WTC11 (cell line): ENCODE measurements around the gene PPP3CA. TPM values are rescaled to one million over a fixed set of nuclear protein-coding genes. Genes with fewer than 3 reads are reported as not detected.

Experiments used
- ATAC-seq: fragments of 200-7000 bp; cut with Tn5 transposase; 2 replicates; pipeline ENCODE4 v1.10.0; 2021; ENCODE audit warnings: mild to moderate bottlenecking, moderate library complexity
- CTCF ChIA-PET: fragments of 300-600 bp; sonication (Branson Sonifier 250); formaldehyde crosslinking; loops from one replicate; lab custom pipeline; 2021; ENCODE audit warnings: antibody characterized with exemption; lab: Charles Lee
- POLR2A ChIA-PET: fragments of 350-600 bp; sonication (Branson Sonifier 250); formaldehyde crosslinking; loops from one replicate; lab custom pipeline; 2021; ENCODE audit warnings: antibody characterized with exemption; lab: Charles Lee
- DNase-seq: peaks from one replicate; pipeline ENCODE4 v3.0.0; 2021; ENCODE audit warnings: low spot score
- H3K27ac Mint-ChIP-seq: 2 replicates; pipeline ENCODE4 v1.8.0; 2021; ENCODE audit warnings: mixed read lengths
- H3K27me3 Mint-ChIP-seq: 2 replicates; pipeline ENCODE4 v1.8.0; 2021; ENCODE audit warnings: low read depth, mild to moderate bottlenecking, moderate library complexity, mixed read lengths
- H3K36me3 Mint-ChIP-seq: 2 replicates; pipeline ENCODE4 v1.8.0; 2021; ENCODE audit warnings: mixed read lengths
- H3K4me1 Mint-ChIP-seq: 2 replicates; pipeline ENCODE4 v1.8.0; 2022; ENCODE audit warnings: mixed read lengths
- H3K4me3 Mint-ChIP-seq: 2 replicates; pipeline ENCODE4 v1.8.0; 2021; ENCODE audit warnings: mild to moderate bottlenecking, moderate library complexity, mixed read lengths
- H3K9me3 Mint-ChIP-seq: 2 replicates; pipeline ENCODE4 v1.8.0; 2021; ENCODE audit warnings: mixed read lengths
- AFF4 ChIP-seq: sonication (generic); formaldehyde crosslinking; IDR thresholded peaks from 2 replicates; pipeline ENCODE4 v1.8.1; 2023; ENCODE audit warnings: mild to moderate bottlenecking, missing genetic modification reagents, borderline replicate concordance
- ARID4B ChIP-seq: sonication (generic); formaldehyde crosslinking; IDR thresholded peaks from 2 replicates; pipeline ENCODE4 v1.8.0; 2023; ENCODE audit warnings: missing genetic modification reagents, mild to moderate bottlenecking, borderline replicate concordance
- CREM ChIP-seq: sonication (generic); formaldehyde crosslinking; IDR thresholded peaks from 2 replicates; pipeline ENCODE4 v1.8.1; 2022; ENCODE audit warnings: mild to moderate bottlenecking, missing genetic modification reagents, moderate library complexity
- EMX1 ChIP-seq: fragments of 250-450 bp; sonication (Bioruptor Pico); IDR thresholded peaks from 2 replicates; pipeline ENCODE4 v1.8.0; 2021; ENCODE audit warnings: mild to moderate bottlenecking
- GTF2I ChIP-seq: fragments of 250-450 bp; sonication (Bioruptor Pico); conservative IDR thresholded peaks from 2 replicates; pipeline ENCODE4 v1.4.0; 2021; ENCODE audit warnings: mild to moderate bottlenecking
- MXD4 ChIP-seq: fragments of 250-450 bp; sonication (Bioruptor Pico); IDR thresholded peaks from 2 replicates; pipeline ENCODE4 v1.8.0; 2021; ENCODE audit warnings: mild to moderate bottlenecking, moderate library complexity, borderline replicate concordance
- NFATC4 ChIP-seq: fragments of 250-450 bp; sonication (Bioruptor Pico); IDR thresholded peaks from 2 replicates; pipeline ENCODE4 v1.9.0; 2021; ENCODE audit warnings: mild to moderate bottlenecking
- NFYB ChIP-seq: sonication (generic); formaldehyde crosslinking; conservative IDR thresholded peaks from 2 replicates; pipeline ENCODE4 v1.8.0; 2022; ENCODE audit warnings: low read depth, missing genetic modification reagents
- OVOL2 ChIP-seq: fragments of 250-450 bp; sonication (Bioruptor Pico); IDR thresholded peaks from 2 replicates; pipeline ENCODE4 v1.9.0; 2021; ENCODE audit warnings: mild to moderate bottlenecking, borderline replicate concordance
- SMAD3 ChIP-seq: sonication (generic); formaldehyde crosslinking; IDR thresholded peaks from 2 replicates; pipeline ENCODE4 v1.8.0; 2022; ENCODE audit warnings: missing genetic modification reagents, mild to moderate bottlenecking, borderline replicate concordance
- SOX15 ChIP-seq: fragments of 250-450 bp; sonication (Bioruptor Pico); IDR thresholded peaks from 2 replicates; pipeline ENCODE4 v1.9.0; 2021; ENCODE audit warnings: mild to moderate bottlenecking
- ZBTB21 ChIP-seq: sonication (generic); formaldehyde crosslinking; IDR thresholded peaks from 2 replicates; pipeline ENCODE4 v1.8.1; 2023; ENCODE audit warnings: mild to moderate bottlenecking, missing genetic modification reagents, borderline replicate concordance
- ZNF396 ChIP-seq: fragments of 250-450 bp; sonication (Bioruptor Pico); IDR thresholded peaks from 2 replicates; pipeline ENCODE4 v1.8.0; 2021; ENCODE audit warnings: mild to moderate bottlenecking, moderate library complexity, borderline replicate concordance
- ZNF512 ChIP-seq: sonication (generic); formaldehyde crosslinking; IDR thresholded peaks from 2 replicates; pipeline ENCODE4 v1.8.1; 2022; ENCODE audit warnings: missing genetic modification reagents, borderline replicate concordance
- total RNA-seq: library from RNA; stranded (reverse); gene quantifications from 3 replicates; pipeline ENCODE4 v1.2.3, GENCODE V29; 2021
- TF ChIP-seq, protein P1 (sequence below): sonication (generic); formaldehyde crosslinking; IDR thresholded peaks from 2 replicates; pipeline ENCODE4 v1.8.1; 2023; ENCODE audit warnings: mild to moderate bottlenecking, moderate library complexity, missing genetic modification reagents
- TF ChIP-seq, protein P2 (sequence below): sonication (generic); formaldehyde crosslinking; IDR thresholded peaks from 2 replicates; pipeline ENCODE4 v1.8.1; 2023; ENCODE audit warnings: mild to moderate bottlenecking, missing genetic modification reagents, moderate library complexity

PPP3CA gene
- total RNA-seq, 1 experiment from 2014 or later, result 41.6 TPM

- TF ChIP-seq GTF2I (CRISPR knock-in tag), result no peak
- TF ChIP-seq, protein P1, sequence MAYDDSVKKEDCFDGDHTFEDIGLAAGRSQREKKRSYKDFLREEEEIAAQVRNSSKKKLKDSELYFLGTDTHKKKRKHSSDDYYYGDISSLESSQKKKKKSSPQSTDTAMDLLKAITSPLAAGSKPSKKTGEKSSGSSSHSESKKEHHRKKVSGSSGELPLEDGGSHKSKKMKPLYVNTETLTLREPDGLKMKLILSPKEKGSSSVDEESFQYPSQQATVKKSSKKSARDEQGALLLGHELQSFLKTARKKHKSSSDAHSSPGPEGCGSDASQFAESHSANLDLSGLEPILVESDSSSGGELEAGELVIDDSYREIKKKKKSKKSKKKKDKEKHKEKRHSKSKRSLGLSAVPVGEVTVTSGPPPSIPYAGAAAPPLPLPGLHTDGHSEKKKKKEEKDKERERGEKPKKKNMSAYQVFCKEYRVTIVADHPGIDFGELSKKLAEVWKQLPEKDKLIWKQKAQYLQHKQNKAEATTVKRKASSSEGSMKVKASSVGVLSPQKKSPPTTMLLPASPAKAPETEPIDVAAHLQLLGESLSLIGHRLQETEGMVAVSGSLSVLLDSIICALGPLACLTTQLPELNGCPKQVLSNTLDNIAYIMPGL (CRISPR knock-in tag), result no peak
- TF ChIP-seq, protein P2, sequence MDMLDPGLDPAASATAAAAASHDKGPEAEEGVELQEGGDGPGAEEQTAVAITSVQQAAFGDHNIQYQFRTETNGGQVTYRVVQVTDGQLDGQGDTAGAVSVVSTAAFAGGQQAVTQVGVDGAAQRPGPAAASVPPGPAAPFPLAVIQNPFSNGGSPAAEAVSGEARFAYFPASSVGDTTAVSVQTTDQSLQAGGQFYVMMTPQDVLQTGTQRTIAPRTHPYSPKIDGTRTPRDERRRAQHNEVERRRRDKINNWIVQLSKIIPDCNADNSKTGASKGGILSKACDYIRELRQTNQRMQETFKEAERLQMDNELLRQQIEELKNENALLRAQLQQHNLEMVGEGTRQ (CRISPR knock-in tag), result no peak
- TF ChIP-seq NFYB, result no peak
- TF ChIP-seq SMAD3 (CRISPR knock-in tag), result no peak
- TF ChIP-seq ZNF396, result no peak
- no peak for TF ChIP-seq NFATC4 (CRISPR knock-in tag)
- no peak for TF ChIP-seq AFF4 (CRISPR knock-in tag)
- no peak for TF ChIP-seq ZNF512 (CRISPR knock-in tag)
- TF ChIP-seq OVOL2 (CRISPR knock-in tag), result no peak
- TF ChIP-seq ZBTB21, result no peak
- TF ChIP-seq ARID4B (CRISPR knock-in tag), result no peak
- TF ChIP-seq MXD4, result no peak
- TF ChIP-seq EMX1, result no peak
- no peak for TF ChIP-seq SOX15 (CRISPR knock-in tag)
- TF ChIP-seq CREM (CRISPR knock-in tag), result no peak
- TF ChIP-seq, all 79 proteins: peak for 0
- DNase-seq (no peak), ATAC-seq (no peak)
- Mint-ChIP-seq H3K4me3 (no peak overlapping the region), H3K36me3 (no peaks in the 10 kb centered on the region), H3K27me3 (no peaks in the 10 kb centered on the region), H3K27ac (no peak overlapping the region), H3K9me3 (no peaks in the 10 kb centered on the region), H3K4me1 (peaks cover 37% of the 10 kb centered on the region)
- POLR2A ChIA-PET, result no interaction called here
- CTCF ChIA-PET, result no interaction called here
Observed at GRCh38 chr4:100989401-100989800, 357.9 kb downstream of the PPP3CA start.
